Measurements from ENCODE around the gene QRFPR. TPM values are rescaled to one million over a fixed set of nuclear protein-coding genes. Genes with fewer than 3 reads are reported as not detected.
"Not testable (repeated sequence)": the region's sequence is repeated elsewhere in the genome, so short reads cannot be mapped to it uniquely, and the experiment has no call there.

Gene QRFPR
- total RNA-seq, 4 donors from 2014 or later: 3.0 TPM; not detected in 3

DNA sequence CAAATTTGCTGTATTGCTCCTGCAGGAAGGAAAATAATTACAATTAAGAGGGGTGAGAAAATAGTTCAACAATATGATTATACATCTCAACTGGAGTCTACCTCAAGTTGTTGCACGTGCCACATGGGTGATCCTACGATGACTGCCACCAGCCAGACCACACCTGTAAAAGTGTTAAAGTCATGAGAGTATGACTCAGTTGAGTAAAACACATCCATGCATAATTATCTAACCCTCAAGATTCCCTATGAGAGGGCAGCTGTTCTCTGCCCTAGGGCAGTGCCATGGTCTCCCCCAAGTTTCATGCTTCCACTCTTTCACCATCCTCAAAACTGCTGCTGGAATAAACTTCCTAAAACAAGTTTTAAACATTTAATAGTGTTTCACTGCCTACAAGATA, 44.1 kb downstream of the QRFPR start:
- no peak for DNase-seq
- H3K4me1 ChIP-seq: no peaks in the 10 kb centered on the region
- intact Hi-C loops (cut with DNase I; ENCODE audit: low total_unique reads): no loop called here
- H3K36me3 ChIP-seq: no peaks in the 10 kb centered on the region
- H3K27me3 ChIP-seq: no peaks in the 10 kb centered on the region
- no peaks in the 10 kb centered on the region for H3K9me3 ChIP-seq
- no peak for TF ChIP-seq POLR2A (IDR thresholded peaks at IDR 0.05)
- no peak overlapping the region for H3K4me3 ChIP-seq
- no peak overlapping the region for H3K27ac ChIP-seq

DNA sequence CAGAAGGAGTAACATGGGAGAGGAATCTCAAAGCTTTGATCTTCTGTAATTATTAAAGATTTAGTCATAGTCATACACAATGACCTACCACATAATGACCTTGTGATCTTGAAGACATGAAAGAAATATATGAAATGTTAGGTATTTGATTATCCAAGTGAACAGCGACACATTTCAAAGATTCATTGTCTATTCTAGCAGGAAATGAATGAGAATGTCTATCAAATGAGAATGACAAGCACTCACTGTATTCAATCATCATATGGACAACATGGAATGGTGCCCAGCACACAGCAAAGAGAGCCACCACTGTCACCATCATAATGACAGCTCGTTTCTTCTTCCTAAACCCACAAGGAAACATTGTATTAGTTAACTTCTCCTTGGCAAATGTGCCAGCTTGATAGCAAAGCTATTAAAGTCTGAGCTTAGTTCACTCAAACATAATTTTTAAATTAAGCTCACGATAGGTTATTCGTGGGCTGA, 50.6 kb downstream of the QRFPR start:
- H3K27ac ChIP-seq: no peak overlapping the region
- no peak overlapping the region for H3K4me3 ChIP-seq
- H3K27me3 ChIP-seq: no peaks in the 10 kb centered on the region
- no peaks in the 10 kb centered on the region for H3K36me3 ChIP-seq
- DNase-seq: no peak
- no peaks in the 10 kb centered on the region for H3K9me3 ChIP-seq
- intact Hi-C loops (cut with DNase I; ENCODE audit: low total_unique reads): no loop called here
- H3K4me1 ChIP-seq: no peaks in the 10 kb centered on the region
- TF ChIP-seq POLR2A (IDR thresholded peaks at IDR 0.05): no peak
- TF ChIP-seq, protein P1, sequence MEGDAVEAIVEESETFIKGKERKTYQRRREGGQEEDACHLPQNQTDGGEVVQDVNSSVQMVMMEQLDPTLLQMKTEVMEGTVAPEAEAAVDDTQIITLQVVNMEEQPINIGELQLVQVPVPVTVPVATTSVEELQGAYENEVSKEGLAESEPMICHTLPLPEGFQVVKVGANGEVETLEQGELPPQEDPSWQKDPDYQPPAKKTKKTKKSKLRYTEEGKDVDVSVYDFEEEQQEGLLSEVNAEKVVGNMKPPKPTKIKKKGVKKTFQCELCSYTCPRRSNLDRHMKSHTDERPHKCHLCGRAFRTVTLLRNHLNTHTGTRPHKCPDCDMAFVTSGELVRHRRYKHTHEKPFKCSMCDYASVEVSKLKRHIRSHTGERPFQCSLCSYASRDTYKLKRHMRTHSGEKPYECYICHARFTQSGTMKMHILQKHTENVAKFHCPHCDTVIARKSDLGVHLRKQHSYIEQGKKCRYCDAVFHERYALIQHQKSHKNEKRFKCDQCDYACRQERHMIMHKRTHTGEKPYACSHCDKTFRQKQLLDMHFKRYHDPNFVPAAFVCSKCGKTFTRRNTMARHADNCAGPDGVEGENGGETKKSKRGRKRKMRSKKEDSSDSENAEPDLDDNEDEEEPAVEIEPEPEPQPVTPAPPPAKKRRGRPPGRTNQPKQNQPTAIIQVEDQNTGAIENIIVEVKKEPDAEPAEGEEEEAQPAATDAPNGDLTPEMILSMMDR (IDR thresholded peaks at IDR 0.05): no peak

DNA sequence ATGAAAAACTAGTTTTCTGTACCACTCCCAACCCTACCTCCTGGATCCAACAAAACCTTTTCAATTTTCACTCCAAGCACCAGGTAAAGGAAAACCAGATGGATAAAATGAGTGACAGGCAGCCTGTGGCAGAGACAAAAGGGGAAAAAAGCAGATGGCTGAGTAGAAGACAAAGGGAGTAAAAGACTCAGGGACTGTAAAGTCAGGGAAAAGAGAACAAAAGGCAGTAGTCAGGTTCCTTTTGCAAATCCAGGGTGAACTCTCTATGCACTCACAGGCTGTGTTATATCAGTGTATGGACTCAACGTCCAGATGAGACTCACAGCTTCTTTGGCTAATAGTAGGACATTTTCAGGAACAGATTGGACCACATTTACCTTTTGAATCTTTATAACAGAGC, 54.2 kb downstream of the QRFPR start:
- intact Hi-C loops (cut with DNase I; ENCODE audit: low total_unique reads): no loop called here
- no peak overlapping the region for H3K27ac ChIP-seq
- H3K27me3 ChIP-seq: no peaks in the 10 kb centered on the region
- H3K4me1 ChIP-seq: no peaks in the 10 kb centered on the region
- H3K4me3 ChIP-seq: no peak overlapping the region
- no peak for DNase-seq
- TF ChIP-seq POLR2A (IDR thresholded peaks at IDR 0.05): no peak
- TF ChIP-seq, protein P1 (IDR thresholded peaks at IDR 0.05): no peak
- no peaks in the 10 kb centered on the region for H3K36me3 ChIP-seq
- H3K9me3 ChIP-seq: no peaks in the 10 kb centered on the region

DNA sequence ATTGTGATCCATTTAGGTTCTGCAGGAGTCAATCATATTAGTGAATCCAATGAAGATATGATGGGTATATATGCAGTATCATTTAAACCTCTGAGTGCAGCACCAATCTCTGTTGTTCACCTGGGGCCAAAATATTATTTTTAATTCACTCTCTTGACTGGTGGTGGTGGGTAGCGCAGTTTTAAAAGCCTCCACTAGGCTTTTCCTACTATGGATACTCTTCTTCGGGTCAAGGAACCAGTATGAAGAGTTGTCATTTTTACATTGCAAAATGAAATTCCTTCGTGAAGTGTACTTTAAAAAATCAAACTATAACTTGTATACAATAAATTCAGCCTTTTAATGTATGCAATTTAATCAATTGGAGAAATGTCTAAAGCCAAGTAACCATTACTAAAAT, 56.5 kb downstream of the QRFPR start:
- no peak overlapping the region for H3K27ac ChIP-seq
- no peaks in the 10 kb centered on the region for H3K27me3 ChIP-seq
- TF ChIP-seq, protein P1 (IDR thresholded peaks at IDR 0.05): no peak
- no peak for TF ChIP-seq POLR2A (IDR thresholded peaks at IDR 0.05)
- no peaks in the 10 kb centered on the region for H3K36me3 ChIP-seq
- no peaks in the 10 kb centered on the region for H3K9me3 ChIP-seq
- no peak for DNase-seq
- no peak overlapping the region for H3K4me3 ChIP-seq
- intact Hi-C loops (cut with DNase I; ENCODE audit: low total_unique reads): no loop called here
- H3K4me1 ChIP-seq: no peaks in the 10 kb centered on the region

DNA sequence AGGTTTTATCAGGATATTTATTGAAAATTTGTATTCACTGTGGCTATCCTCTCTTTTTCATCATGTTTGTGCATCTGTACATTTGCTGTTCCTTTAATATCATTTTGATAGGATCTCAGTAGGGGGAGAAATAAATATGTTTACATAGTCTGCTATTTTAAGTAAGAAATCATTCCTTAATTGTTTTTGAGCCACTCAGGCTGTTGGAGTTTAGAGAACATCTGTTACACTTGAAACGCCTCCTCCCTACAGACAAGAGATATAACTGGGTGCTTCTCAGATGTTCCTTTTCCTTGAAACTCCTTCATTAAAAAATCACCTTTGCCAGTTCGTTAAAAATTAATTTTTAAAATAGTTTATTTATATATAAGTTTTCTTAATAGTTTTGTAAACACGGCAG, 59.4 kb downstream of the QRFPR start:
- intact Hi-C loops (cut with DNase I; ENCODE audit: low total_unique reads): no loop called here
- Histone ChIP-seq H3K27me3 (no peaks in the 10 kb centered on the region), H3K4me3 (no peak overlapping the region), H3K4me1 (no peaks in the 10 kb centered on the region), H3K36me3 (no peaks in the 10 kb centered on the region), H3K9me3 (no peaks in the 10 kb centered on the region), H3K27ac (no peak overlapping the region)
- DNase-seq: no peak
- TF ChIP-seq, protein P1 (IDR thresholded peaks at IDR 0.05): no peak
- no peak for TF ChIP-seq POLR2A (IDR thresholded peaks at IDR 0.05)

DNA sequence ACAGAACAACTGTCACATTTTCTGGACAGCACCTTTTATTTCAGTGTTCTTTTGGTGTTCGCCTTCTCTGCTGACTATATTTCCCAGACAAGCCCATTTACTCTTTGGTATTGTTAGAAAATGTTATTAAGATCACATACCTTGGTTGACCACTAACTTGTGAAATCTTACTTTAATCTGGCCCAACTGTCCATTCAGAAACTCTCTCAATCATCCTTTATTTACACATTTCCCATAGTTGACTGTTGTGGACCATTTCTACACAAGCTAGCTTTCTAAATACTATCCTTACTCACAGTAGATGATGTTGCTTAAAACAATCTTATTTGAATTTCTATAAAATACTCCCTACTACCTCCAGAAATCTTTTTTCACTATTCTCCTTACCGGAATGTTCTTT, 64.7 kb downstream of the QRFPR start:
- no peak for DNase-seq
- no peaks in the 10 kb centered on the region for H3K4me1 ChIP-seq
- H3K27me3 ChIP-seq: no peaks in the 10 kb centered on the region
- H3K9me3 ChIP-seq: no peaks in the 10 kb centered on the region
- H3K27ac ChIP-seq: no peak overlapping the region
- intact Hi-C loops (cut with DNase I; ENCODE audit: low total_unique reads): no loop called here
- no peak overlapping the region for H3K4me3 ChIP-seq
- TF ChIP-seq POLR2A (IDR thresholded peaks at IDR 0.05): no peak
- TF ChIP-seq, protein P1 (IDR thresholded peaks at IDR 0.05): no peak
- no peaks in the 10 kb centered on the region for H3K36me3 ChIP-seq

DNA sequence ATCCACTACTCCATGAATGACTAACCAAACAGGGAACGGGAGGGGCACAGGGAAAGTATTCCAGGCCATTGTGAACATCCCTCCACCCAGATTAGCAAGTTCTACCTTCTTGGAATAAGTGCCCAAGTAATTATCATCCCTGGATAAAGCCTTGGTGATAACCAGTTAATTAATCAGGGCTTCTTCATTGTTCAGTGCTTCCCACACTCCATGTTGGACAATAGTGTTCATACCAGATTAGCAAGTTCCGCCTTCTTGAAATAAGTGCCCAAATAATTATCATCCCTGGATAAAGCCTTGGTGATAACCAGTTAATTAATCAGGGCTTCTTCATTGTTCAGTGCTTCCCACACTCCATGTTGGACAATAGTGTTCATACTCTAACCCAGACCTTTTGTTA, 67.4 kb downstream of the QRFPR start:
- H3K9me3 ChIP-seq; H3K27ac ChIP-seq; H3K4me1 ChIP-seq; H3K27me3 ChIP-seq; H3K36me3 ChIP-seq; H3K4me3 ChIP-seq; DNase-seq; intact Hi-C loops (cut with DNase I; ENCODE audit: low total_unique reads): not testable (repeated sequence)

All from uterus (tissue), 4 donors.